ENCODE data around the gene KCTD21. TPM values are rescaled to one million over a fixed set of nuclear protein-coding genes. Genes with fewer than 3 reads are reported as not detected.

Gene KCTD21
- total and polyA plus RNA-seq, 4 donors = 5.8 to 12.6 (median 9.2) TPM

DNA sequence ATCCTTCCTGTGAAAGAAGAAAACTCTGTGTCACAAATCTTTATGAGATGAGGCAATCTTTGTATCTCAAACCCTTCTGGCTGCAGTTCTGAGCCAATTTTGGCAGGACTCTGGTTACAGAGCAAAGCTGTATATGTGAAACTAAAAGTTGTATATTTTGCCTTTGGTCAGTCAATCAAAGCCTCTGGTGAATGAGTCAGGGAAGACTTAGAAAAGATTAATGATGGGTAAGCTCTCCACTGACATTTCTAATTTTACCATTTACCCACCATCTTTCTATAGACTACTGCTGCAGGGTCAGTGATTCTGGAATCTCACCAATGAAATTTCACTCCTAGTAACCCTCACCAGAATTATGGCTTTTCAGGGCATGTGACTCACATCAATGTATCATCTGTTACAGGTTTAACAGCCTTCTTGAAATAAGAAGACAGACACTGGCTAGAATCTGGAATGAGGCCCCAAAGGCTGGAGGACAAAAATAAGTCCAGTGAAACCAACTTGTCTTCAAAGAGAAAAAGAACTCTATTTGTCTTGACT is 43.6 kb upstream of the KCTD21 start:
- TF ChIP-seq, protein P1, sequence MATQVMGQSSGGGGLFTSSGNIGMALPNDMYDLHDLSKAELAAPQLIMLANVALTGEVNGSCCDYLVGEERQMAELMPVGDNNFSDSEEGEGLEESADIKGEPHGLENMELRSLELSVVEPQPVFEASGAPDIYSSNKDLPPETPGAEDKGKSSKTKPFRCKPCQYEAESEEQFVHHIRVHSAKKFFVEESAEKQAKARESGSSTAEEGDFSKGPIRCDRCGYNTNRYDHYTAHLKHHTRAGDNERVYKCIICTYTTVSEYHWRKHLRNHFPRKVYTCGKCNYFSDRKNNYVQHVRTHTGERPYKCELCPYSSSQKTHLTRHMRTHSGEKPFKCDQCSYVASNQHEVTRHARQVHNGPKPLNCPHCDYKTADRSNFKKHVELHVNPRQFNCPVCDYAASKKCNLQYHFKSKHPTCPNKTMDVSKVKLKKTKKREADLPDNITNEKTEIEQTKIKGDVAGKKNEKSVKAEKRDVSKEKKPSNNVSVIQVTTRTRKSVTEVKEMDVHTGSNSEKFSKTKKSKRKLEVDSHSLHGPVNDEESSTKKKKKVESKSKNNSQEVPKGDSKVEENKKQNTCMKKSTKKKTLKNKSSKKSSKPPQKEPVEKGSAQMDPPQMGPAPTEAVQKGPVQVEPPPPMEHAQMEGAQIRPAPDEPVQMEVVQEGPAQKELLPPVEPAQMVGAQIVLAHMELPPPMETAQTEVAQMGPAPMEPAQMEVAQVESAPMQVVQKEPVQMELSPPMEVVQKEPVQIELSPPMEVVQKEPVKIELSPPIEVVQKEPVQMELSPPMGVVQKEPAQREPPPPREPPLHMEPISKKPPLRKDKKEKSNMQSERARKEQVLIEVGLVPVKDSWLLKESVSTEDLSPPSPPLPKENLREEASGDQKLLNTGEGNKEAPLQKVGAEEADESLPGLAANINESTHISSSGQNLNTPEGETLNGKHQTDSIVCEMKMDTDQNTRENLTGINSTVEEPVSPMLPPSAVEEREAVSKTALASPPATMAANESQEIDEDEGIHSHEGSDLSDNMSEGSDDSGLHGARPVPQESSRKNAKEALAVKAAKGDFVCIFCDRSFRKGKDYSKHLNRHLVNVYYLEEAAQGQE (IDR thresholded peaks at IDR 0.05) = no peak
- TF ChIP-seq RAD21 (IDR thresholded peaks at IDR 0.05) = peak in 1 of 2 donors; percentile 7
- TF ChIP-seq FOXA2 (IDR thresholded peaks at IDR 0.05) = no peak
- H3K4me1 ChIP-seq (ENCODE audit: control insufficient read depth in 4 of 4, insufficient read depth in 4 of 4, low read length in 3 of 4) = no peaks in the 10 kb centered on the region
- H3K4me3 ChIP-seq (ENCODE audit: low read depth in 1 of 3, low read length in 3 of 3) = no peak overlapping the region
- no peaks in the 10 kb centered on the region for H3K9me3 ChIP-seq (ENCODE audit: control insufficient read depth in 4 of 4, low read length in 3 of 4)
- no peaks in the 10 kb centered on the region for H3K36me3 ChIP-seq (ENCODE audit: control insufficient read depth in 4 of 4, insufficient read depth in 3 of 4, low read depth in 1 of 4, low read length in 3 of 4)
- no peaks in the 10 kb centered on the region for H3K27me3 ChIP-seq (ENCODE audit: control insufficient read depth in 4 of 4, insufficient read depth in 4 of 4, low read length in 3 of 4)
- H3K27ac ChIP-seq (ENCODE audit: low read depth in 1 of 2, low read length in 2 of 2) = no peak overlapping the region
- no peak overlapping the region for H3K9ac ChIP-seq (ENCODE audit: low read depth in 1 of 2, low read length in 2 of 2)
- no peak for DNase-seq (ENCODE audit: low spot score)

DNA sequence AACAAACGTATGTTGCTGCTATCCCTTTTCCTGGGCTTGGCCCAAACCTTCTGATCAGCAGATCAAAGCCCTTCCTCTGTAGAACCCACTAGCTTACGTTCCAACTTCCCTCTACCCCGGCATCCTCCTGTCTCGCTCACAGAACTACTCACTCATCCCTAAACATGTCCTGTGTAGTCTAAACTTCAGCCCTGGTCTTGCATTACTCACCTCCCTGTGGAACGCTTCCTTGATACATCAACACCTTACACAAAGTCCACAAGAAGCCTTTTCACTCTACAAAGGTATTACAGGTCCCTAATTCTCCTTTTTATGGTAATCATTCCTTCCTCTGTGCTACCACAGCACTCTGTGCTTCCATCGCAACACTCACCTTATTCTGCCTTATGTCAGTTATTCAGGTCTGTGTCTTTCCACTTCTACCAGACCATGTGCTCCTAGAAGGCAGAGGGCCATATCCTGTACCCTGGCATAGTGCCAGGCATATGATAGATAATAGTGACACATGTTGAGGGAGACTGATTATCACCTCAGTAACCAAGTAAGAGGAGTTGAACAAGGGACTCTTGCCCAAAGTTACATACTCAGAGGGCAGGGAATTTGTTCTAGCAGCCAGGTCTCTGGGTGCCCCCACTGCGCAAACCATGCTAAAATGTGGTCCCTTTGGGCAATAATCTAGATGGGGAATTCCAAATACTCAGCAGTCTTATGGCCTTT is 41.9 kb upstream of the KCTD21 start:
- H3K9ac ChIP-seq (ENCODE audit: low read depth in 1 of 2, low read length in 2 of 2) = no peak overlapping the region
- no peak overlapping the region for H3K27ac ChIP-seq (ENCODE audit: low read depth in 1 of 2, low read length in 2 of 2)
- H3K36me3 ChIP-seq (ENCODE audit: control insufficient read depth in 4 of 4, insufficient read depth in 3 of 4, low read depth in 1 of 4, low read length in 3 of 4) = peaks cover 0 to 4% (median 0%) of the 10 kb centered on the region in 4 donors
- WGBS = 85% methylated on average over 7 of the region's 7 CpGs
- no peak for DNase-seq (ENCODE audit: low spot score)
- TF ChIP-seq EGR1 (IDR thresholded peaks at IDR 0.05; ENCODE audit: low read depth in 2 of 2) = no peak
- no peak for TF ChIP-seq YY1 (IDR thresholded peaks at IDR 0.05)
- TF ChIP-seq, protein P2, sequence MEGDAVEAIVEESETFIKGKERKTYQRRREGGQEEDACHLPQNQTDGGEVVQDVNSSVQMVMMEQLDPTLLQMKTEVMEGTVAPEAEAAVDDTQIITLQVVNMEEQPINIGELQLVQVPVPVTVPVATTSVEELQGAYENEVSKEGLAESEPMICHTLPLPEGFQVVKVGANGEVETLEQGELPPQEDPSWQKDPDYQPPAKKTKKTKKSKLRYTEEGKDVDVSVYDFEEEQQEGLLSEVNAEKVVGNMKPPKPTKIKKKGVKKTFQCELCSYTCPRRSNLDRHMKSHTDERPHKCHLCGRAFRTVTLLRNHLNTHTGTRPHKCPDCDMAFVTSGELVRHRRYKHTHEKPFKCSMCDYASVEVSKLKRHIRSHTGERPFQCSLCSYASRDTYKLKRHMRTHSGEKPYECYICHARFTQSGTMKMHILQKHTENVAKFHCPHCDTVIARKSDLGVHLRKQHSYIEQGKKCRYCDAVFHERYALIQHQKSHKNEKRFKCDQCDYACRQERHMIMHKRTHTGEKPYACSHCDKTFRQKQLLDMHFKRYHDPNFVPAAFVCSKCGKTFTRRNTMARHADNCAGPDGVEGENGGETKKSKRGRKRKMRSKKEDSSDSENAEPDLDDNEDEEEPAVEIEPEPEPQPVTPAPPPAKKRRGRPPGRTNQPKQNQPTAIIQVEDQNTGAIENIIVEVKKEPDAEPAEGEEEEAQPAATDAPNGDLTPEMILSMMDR (IDR thresholded peaks at IDR 0.05; ENCODE audit: low read depth, low read length, missing input control) = no peak
- TF ChIP-seq NR2F2 (IDR thresholded peaks at IDR 0.05) = no peak
- TF ChIP-seq FOXA2 (IDR thresholded peaks at IDR 0.05) = no peak
- no peak for TF ChIP-seq HNF4G (IDR thresholded peaks at IDR 0.05)
- no peak for TF ChIP-seq FOXA1 (IDR thresholded peaks at IDR 0.05)
- TF ChIP-seq RAD21 (IDR thresholded peaks at IDR 0.05) = no peak
- no peak for TF ChIP-seq SP1 (IDR thresholded peaks at IDR 0.05)
- no peak for TF ChIP-seq TAF1 (conservative IDR thresholded peaks at IDR 0.05)
- no peak for TF ChIP-seq RXRA (IDR thresholded peaks at IDR 0.05)
- TF ChIP-seq, protein P3, sequence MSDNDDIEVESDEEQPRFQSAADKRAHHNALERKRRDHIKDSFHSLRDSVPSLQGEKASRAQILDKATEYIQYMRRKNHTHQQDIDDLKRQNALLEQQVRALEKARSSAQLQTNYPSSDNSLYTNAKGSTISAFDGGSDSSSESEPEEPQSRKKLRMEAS (IDR thresholded peaks at IDR 0.05) = no peak
- TF ChIP-seq, protein P1 (IDR thresholded peaks at IDR 0.05) = no peak
- no peak for TF ChIP-seq HNF4A (conservative IDR thresholded peaks at IDR 0.05)
- TF ChIP-seq, protein P4, sequence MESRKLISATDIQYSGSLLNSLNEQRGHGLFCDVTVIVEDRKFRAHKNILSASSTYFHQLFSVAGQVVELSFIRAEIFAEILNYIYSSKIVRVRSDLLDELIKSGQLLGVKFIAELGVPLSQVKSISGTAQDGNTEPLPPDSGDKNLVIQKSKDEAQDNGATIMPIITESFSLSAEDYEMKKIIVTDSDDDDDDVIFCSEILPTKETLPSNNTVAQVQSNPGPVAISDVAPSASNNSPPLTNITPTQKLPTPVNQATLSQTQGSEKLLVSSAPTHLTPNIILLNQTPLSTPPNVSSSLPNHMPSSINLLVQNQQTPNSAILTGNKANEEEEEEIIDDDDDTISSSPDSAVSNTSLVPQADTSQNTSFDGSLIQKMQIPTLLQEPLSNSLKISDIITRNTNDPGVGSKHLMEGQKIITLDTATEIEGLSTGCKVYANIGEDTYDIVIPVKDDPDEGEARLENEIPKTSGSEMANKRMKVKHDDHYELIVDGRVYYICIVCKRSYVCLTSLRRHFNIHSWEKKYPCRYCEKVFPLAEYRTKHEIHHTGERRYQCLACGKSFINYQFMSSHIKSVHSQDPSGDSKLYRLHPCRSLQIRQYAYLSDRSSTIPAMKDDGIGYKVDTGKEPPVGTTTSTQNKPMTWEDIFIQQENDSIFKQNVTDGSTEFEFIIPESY (IDR thresholded peaks at IDR 0.05) = no peak
- TF ChIP-seq GABPA (IDR thresholded peaks at IDR 0.05 in 1 of 2, conservative IDR thresholded peaks at IDR 0.05 in 1 of 2) = no peak
- TF ChIP-seq, protein P5, sequence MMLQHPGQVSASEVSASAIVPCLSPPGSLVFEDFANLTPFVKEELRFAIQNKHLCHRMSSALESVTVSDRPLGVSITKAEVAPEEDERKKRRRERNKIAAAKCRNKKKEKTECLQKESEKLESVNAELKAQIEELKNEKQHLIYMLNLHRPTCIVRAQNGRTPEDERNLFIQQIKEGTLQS (IDR thresholded peaks at IDR 0.05) = no peak
- no peak for TF ChIP-seq JUND (IDR thresholded peaks at IDR 0.05)
- H3K4me3 ChIP-seq (ENCODE audit: low read depth in 1 of 3, low read length in 3 of 3) = no peak overlapping the region
- H3K27me3 ChIP-seq (ENCODE audit: control insufficient read depth in 4 of 4, insufficient read depth in 4 of 4, low read length in 3 of 4) = no peaks in the 10 kb centered on the region
- no peaks in the 10 kb centered on the region for H3K4me1 ChIP-seq (ENCODE audit: control insufficient read depth in 4 of 4, insufficient read depth in 4 of 4, low read length in 3 of 4)
- H3K9me3 ChIP-seq (ENCODE audit: control insufficient read depth in 4 of 4, low read length in 3 of 4) = no peaks in the 10 kb centered on the region
